22Rv1 (cell line): Measurements from ENCODE around the gene NUP153.

Experiments
- CTCF ChIP-seq: fragments of 450-650 bp; IDR thresholded peaks from 2 replicates; pipeline ENCODE4 v1.5.1; 2017; ENCODE audit warnings: mild to moderate bottlenecking
- ZFX ChIP-seq: fragments of 450-650 bp; IDR thresholded peaks from 2 replicates; pipeline ENCODE4 v1.6.1; 2017; ENCODE audit warnings: antibody characterized with exemption, borderline replicate concordance

GRCh38 chr6:17691925-17692538 is 14.7 kb downstream of the NUP153 start:
- TF ChIP-seq CTCF (no peak), ZFX (no peak)
